ENCODE results near the gene CYSTM1.

CYSTM1 gene

DNA sequence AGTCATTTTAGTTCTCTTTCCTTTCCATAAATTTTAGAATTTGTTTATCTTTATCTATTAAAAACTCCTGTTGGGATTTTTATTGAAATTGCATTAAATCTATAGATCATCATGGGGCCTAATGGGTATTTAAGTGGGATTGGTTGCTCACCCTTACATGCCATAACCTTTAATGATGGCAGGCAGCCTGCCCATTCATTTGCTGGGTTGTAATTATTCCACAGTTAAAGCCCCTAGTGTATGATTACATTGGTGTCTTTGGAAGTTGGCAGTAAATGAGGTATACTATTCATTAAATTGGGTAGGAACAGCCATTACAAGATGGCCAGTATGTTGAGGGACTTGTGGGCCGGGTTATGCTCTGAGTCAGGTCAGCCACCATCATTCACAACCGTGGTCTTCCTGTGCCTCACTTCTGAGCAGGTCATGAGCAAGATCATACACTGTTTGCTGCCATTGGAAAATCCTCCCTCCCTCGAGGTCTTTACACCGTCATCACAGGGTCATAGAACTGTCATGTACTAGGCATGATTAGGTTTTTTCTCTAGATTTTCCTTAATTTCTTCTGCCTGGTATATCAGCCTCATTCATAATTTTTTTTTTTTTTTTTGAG lies 59.5 kb downstream of the CYSTM1 start:
- DNase-seq (ENCODE audit: low read depth): no peak
- no peak overlapping the region for H3K4me3 ChIP-seq (ENCODE audit: low read length)
- TF ChIP-seq, protein P1, sequence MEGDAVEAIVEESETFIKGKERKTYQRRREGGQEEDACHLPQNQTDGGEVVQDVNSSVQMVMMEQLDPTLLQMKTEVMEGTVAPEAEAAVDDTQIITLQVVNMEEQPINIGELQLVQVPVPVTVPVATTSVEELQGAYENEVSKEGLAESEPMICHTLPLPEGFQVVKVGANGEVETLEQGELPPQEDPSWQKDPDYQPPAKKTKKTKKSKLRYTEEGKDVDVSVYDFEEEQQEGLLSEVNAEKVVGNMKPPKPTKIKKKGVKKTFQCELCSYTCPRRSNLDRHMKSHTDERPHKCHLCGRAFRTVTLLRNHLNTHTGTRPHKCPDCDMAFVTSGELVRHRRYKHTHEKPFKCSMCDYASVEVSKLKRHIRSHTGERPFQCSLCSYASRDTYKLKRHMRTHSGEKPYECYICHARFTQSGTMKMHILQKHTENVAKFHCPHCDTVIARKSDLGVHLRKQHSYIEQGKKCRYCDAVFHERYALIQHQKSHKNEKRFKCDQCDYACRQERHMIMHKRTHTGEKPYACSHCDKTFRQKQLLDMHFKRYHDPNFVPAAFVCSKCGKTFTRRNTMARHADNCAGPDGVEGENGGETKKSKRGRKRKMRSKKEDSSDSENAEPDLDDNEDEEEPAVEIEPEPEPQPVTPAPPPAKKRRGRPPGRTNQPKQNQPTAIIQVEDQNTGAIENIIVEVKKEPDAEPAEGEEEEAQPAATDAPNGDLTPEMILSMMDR (conservative IDR thresholded peaks at IDR 0.05; ENCODE audit: low read depth, low read length): no peak

DNA sequence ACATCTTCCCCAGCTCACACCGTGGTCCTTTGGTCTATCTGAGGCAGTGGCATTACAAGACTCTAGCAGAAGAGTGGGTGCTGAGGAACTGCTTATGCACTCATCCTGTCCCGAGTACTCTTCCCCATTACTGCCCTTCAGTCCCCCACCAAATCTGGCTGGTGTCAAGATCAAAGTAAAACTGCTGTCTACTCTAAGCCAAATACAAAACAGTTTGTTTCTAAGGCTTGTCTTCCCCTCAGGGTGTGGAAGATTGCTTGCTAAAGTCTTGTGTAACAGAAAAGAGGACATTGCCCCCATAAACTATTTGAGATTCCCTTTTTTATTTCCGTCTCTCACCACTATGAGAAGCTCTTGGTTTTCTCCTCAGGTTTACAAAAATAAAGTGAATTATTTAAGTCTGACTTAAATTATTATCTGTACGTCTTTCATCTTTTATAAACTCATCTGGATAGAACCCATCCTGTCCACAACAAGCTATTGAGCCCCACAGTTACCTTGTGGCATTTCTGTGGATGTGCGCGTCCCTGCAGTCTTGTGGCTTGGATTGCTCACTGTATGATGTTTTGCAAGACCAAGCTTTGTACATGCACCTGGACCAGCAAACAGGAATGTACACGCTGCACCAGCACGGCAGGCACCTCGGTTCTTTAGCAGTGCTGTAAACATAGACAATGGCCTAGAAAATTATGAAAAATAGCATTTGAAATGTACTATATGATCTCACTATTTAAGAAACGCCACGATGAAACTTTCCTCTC lies 61.0 kb downstream of the CYSTM1 start:
- H3K4me3 ChIP-seq (ENCODE audit: low read length): no peak overlapping the region
- no peak for DNase-seq (ENCODE audit: low read depth)
- TF ChIP-seq, protein P1 (conservative IDR thresholded peaks at IDR 0.05; ENCODE audit: low read depth, low read length): no peak

- DNase-seq (ENCODE audit: low read depth): no peak
- no peak overlapping the region for H3K4me3 ChIP-seq (ENCODE audit: low read length)
These were observed 62.1 kb downstream of the CYSTM1 start for GRCh38 chr5:140236891-140237598.

GRCh38 chr5:140238756-140239155 lies 63.8 kb downstream of the CYSTM1 start:
- no peak for DNase-seq (ENCODE audit: low read depth)
- no peak overlapping the region for H3K4me3 ChIP-seq (ENCODE audit: low read length)
- TF ChIP-seq, protein P1 (conservative IDR thresholded peaks at IDR 0.05; ENCODE audit: low read depth, low read length): no peak

More at GRCh38 chr5:140236891-140237598, 62.1 kb downstream of the CYSTM1 start:
- TF ChIP-seq, protein P1 (conservative IDR thresholded peaks at IDR 0.05; ENCODE audit: low read depth, low read length): no peak

DNA sequence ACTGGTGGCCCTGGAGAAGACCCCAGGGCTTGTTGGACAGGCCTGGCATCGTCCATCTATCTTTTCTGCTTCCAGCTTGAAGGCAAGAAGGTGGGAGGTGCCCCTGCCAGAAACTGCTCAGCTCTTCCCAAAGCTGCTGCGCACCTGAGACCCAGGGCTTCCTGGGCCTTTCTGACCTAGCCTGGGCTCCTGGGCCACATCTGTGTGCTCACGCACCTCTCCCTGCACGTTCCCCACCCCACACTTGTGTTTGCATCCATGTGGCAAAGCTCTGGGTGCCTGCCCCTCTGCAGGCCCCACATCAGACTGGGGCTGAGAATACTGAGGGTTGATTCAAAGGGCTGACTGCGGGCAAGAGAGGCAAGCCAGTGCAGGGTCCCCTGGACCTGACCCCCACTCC lies 64.5 kb downstream of the CYSTM1 start:
- no peak overlapping the region for H3K4me3 ChIP-seq (ENCODE audit: low read length)
- no peak for DNase-seq (ENCODE audit: low read depth)
- TF ChIP-seq, protein P1 (conservative IDR thresholded peaks at IDR 0.05; ENCODE audit: low read depth, low read length): no peak

- DNase-seq (ENCODE audit: low read depth): no peak
- no peak overlapping the region for H3K4me3 ChIP-seq (ENCODE audit: low read length)
- TF ChIP-seq, protein P1 (conservative IDR thresholded peaks at IDR 0.05; ENCODE audit: low read depth, low read length): peak; percentile 78
These were observed 65.1 kb downstream of the CYSTM1 start for GRCh38 chr5:140239939-140240700.
